Ecto neural progenitor cell (in vitro differentiated cells): ENCODE results near the gene FANCC.

Source experiments
- DNase-seq: peaks from one replicate; pipeline ENCODE4 v3.0.0-alpha.2; 2018; ENCODE audit warnings: low spot score

Gene FANCC

DNA sequence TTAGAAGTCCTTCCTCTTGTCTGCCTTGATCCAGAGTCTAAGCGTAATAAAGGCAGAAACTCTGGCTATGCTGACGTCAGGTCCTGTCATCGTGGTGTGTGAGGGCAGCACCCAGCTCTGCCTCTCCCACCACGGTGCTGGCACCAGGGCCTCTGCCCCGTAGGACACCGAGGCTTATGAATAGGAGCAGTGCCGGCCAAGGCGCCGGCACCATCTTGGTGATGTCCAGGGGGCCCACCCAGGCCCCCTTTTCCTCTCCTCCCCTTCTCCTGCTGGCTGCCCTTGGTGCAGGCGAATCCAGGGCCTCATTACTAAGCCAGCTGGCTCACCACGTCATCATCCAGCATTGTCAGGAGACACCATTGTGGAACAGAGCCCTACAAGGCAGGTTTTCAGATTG, 252.3 kb downstream of the FANCC start:
- DNase-seq, result no peak

DNA sequence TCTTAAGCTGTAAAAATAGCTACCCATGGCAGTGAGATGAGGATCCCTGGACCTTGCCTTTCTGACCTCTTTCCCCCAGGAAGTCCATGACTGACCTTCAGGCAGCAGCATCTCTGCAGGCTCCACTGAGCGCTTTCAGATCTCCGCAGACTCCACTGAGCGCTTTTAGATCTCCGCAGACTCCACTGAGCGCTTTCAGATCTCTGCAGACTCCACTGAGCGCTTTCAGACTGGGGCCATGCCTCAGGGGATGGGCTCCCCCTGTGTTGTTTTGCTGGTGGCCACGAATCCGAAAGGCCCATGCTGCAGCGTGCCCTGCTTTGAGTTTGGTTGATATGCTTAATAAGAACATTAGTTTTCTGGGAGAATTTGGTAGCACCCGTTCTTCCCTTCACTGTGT, 254.2 kb downstream of the FANCC start:
- DNase-seq, result no peak

DNA sequence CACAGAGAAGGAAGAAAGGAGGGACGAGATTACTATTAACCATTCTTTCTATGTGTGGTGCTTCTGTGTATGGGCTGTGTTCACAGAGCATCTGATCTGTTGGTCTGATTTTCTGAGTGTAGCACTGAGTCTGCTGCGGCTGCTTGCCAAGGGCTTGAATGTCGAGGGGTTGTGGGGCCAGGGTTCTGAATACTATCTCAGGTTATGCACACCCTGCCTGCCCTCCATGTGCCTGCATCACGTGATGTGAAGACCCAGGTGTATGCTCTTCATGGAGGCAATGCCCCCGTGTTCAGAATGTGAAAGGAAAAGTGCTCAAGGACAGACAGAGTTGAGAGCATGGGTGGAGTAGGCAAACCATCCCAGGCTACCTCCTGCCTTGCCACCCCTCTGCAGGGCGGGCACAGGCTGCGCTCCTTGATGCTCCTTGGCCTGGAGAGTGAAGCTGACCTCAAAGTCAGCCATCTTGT, 254.9 kb downstream of the FANCC start:
- DNase-seq, result no peak

DNA sequence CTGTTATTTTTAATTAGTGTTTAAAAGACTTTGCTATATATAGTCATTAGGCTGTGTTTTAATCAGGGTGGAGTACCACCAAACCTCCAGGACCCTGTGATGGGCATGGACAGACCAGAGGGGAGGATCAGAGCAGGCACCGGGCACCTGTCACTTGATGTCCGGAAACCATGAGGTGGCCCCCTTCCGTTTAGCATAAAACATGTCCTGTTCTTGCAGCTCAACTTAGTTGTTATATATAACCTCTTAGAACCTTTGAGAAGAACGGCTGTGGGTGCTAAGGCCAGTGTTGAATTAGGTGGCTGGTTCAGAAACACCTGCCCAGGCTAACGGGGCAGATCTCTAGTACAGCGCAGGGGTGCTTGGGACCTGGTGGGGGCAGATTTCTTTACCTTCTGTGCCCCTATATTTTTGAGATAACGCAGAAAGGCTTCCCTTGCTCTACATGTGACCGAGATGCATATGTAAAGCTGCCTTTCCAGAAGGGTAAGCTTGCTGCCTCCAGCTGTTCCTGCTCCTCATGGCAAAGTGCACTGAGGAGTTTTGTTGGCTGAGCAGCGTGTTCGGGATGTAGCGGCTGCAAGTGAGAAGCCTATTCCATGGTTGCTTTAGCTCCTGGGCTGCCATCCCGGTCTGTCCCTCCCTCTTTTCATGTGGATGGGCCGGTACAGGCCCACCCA, 255.5 kb downstream of the FANCC start:
- DNase-seq, result no peak

DNA sequence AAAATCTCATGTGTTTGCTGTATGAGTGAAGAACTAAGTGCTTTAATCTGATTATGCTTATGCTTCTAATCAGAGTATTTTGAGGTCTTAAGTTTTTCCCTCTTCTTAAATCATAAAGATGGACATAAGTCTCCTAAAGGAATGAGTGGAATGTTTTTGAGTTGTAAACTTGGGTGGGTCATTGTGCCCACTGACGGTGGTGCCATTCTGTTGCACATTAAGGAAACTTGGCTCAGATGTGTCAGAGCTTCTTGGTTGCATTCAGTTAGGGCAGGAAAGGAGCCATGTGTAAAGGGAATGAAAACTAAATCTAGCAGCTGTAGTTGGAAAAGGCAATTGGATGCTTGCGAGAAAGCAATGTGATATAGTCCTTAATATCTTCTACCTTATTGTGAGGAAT, 256.6 kb downstream of the FANCC start:
- DNase-seq, result no peak

DNA sequence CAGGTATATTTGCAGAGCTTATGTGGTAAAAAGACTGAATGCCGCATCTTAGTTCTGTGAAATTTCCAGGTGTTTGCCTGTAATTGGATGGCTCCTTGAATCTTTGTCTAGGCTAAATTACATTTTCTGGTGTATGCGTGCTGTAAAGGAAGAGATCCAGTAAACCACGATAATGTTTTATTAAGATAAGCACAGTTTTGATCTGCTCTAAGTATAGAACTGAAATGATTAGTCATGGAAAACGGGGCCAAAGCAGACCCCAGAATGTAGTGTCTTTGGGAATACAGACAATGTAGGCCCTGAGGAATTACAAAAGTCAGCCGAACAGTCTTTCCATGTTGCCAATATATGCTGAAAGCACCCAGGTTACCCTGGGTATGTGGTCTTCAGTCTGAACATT, 257.3 kb downstream of the FANCC start:
- no peak for DNase-seq

DNA sequence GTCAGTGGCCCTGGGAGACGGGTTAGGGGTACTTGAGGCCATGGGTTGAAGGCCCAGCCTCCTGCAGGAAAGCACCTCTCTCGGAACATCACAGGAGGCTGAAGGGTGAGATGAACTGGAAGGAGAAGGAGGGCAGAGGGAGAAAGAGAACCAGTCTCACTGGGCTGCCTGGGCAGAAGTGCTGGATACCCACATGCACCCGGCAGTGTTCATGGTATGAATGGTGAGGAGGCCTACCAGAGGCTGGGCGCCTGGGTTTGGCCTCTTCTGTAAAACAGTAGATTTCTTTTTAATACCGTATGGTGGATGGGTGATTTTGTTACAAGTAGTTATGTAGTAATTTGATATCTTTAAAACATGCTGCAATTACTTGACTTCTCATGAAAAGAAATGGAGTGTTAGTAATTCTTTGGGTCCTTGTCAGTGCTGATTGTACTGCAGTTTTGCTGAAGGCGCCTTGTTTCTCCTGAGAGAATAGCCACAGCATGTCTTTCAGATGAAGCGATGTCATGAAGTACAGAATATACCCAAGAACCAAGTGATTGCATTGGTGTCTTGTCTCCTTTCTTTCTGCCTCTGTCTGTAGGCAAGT, 258.6 kb downstream of the FANCC start:
- no peak for DNase-seq

DNA sequence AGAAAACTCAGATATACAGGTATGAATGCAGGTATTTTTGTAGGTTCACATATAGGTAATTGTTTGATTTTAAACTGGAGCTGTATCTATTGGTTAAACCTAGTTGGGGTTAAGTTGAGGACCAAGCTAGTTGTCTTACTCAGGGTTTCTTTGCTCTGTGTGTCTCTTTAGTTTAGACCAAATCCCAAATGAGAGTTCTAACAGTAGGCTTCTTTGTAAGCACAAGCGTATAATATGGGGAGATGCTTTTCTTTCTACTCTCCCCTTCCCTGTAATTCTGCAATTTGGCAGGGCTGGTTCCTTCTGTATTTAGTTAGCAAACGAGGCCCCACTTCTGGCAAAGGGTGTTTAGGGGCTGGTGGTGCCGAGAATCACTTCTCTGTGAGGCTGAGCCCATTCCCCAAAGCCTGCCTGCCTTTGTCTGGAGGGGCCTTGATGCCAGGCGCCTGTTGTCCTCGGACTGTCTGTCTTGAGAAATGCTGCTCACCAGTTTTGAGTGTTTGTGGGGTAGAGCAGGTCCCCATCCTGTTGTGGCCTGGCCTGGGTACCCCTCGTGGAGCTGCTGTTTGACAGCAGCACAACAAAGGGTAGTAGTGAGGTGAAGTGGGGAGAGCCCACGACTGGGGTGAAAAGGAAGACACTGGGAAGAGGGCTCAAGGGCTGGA, 259.3 kb downstream of the FANCC start:
- no peak for DNase-seq

DNA sequence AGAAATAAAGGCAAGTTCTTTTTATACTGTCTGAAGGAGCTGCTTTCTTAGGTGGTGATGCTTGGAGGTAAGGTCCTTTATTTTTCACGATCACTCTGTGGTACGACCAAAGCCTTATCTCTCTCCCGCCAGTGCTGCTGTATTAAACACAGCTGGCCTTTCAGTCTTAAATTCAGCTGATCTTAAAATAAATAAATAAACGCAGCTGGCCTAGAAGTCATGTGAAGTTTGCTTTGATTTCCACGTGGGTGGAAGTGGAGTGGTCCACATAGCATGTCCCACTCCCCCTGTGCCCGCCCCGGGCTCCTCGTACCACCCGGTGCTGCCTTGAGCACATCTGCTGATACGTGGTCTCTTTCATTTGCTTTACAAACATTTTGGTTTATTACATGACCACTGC, 260.4 kb downstream of the FANCC start:
- DNase-seq, result no peak

DNA sequence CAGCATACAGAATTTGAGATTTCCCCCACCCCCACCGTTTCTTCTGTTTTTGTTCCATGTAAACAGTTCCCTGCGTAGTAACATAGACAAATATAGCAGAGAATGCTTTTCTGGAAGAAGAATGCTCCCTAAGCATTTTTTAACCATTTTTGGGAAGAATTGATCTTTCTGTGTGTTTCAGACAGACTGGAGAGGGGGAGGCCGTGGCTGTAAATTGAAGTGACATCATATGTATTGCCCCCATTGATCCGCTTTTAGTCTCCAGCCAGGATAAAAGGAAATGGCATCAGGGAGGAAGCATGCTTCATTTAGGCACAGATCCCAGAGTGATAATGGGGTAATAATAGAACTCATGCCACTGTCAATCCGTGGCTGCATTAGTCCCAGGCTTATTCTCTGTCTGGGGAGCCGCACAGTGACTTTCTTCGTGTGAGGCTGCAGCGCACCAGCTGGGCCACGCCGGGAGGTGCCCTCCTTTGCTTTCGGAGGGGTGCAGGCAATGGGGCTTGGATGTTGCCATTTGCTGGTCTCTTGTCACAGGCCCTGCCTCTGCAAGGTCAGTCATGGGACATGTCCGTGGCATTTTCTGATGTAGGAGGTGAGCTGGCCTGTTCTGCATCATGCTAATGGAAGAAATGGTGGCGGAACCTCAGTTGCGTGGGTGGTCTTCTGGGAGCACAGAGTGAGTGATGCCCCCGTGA, 261.5 kb downstream of the FANCC start:
- DNase-seq, result no peak

DNA sequence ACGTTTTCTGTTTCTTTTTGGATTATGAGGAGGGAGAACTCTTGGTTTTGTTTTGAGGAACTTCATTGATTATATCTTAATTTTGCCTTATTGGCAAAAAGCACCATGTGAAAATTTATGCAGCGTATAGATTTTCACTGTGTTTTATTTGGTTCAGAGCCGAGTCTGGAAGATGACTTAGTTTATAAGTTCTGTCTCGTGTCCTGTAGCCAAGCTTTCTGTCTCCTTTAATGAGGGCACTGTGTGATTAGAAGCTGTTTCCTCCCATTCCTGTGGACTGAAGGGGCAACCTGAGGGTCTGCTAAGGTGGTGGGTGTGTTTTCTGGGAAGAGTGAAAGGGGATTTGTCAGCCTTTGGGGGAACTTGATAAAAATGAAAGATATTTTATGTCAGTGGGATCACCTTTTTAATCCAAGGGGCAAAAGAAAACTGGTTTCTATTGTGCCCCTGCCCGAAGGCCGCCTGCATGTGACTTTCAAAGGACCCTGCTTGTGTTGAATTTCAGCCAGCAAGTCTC, 262.1 kb downstream of the FANCC start:
- no peak for DNase-seq

DNA sequence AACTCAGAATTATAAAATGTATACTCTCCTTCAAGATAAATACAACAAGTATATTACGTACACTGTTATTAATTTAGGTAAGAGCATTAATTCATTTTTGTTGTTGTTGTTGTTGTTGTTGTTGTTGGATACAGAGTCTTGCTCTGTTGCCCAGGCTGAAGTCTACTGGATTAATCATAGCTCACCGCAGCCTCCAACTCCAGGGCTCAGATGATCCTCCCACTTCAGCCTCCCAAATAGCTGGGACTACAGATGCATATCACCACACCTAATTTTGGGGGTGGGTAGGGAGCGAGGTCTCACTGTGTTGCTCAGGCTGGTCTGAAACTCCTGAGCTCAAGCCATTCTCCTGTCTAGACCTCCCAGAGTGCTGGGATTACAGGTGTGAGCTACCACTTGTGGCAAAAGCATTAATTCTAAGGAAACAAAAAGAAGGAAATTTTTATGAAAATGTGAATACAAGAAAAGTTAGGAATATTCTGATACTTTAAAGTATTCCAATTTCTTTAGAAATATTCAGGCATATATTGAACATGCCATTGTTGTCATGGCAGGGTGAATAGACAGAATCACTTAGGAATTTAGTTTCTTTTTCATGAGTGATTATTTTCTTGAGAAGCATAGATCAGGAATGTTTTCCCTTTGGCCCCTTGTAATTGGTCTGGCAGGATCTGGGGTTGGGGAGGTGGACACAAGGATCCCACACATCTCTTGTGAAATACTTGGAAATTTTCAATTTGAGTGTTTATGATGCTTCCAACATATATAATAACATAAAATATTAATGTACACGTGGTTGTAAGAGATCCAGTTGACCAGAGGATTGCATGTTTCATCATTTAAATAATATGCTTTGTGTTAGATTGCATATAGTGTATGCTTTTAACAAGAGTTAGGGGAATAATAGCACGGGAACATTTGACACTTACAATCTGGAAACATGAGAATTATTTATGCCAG, 263.6 kb downstream of the FANCC start:
- no peak for DNase-seq

DNA sequence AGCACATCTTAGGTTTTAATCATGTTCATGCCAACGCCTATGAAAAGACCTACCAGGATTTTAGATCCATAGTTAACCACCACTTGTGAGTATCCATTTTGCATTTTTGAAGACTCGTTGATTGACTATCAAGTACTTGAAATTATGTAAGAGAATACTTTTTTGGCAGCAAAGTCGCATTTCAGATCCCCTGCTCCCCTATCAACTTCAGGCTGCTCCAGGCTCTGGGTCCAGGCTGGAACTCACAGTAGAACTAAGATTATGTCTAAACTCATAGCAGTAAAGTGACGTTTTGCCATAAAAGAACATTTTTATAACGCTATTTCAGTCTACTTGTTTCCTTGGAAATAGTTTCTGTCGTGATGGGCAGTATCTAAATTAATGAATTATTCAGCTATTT, 267.7 kb downstream of the FANCC start:
- no peak for DNase-seq
